ENCODE data around the gene PLP2. TPM values are rescaled to one million over a fixed set of nuclear protein-coding genes. Genes with fewer than 3 reads are reported as not detected.
A peak's percentile ranks its signal among the peaks of the same experiment; 100 is the strongest.
"Not testable (repeated sequence)": the region's sequence is repeated elsewhere in the genome, so short reads cannot be mapped to it uniquely, and the experiment has no call there.

The PLP2 gene
- total RNA-seq = 72.9 and 73.2 TPM in 2 replicates

GRCh38 chrX:49171752-49172279 is at the start of gene PLP2:
Gene PLP2, plus strand, starts transcription at chrX:49171898. Its CDS starts 103 bp downstream, at chrX:49172001.
- intact Hi-C loops (cut with micrococcal nuclease) = loop anchor here (1.0 kb wide), 4 partner anchors 8 to 97 kb away; partner anchors contain the start of genes GPKOW and PPP1R3F
- no peak for DNase-seq (ENCODE audit: low spot score)
- Mint-ChIP-seq H3K9me3 (no peaks in the 10 kb centered on the region), H3K4me1 (ENCODE audit: low read depth) (peaks cover 19% of the 10 kb centered on the region), H3K27ac (peak within 1 kb of the TSS; percentile 84), H3K36me3 (ENCODE audit: low read depth) (peaks cover 20% of the 10 kb centered on the region), H3K27me3 (ENCODE audit: insufficient read depth) (peaks cover 2% of the 10 kb centered on the region), H3K4me3 (peak within 1 kb of the TSS; percentile 88)

GRCh38 chrX:49122499-49122898 is 49.2 kb upstream of the PLP2 start:
- H3K27ac Mint-ChIP-seq = peak overlapping the region; percentile 93
- peaks cover 29% of the 10 kb centered on the region for H3K4me1 Mint-ChIP-seq (ENCODE audit: low read depth)
- no peaks in the 10 kb centered on the region for H3K27me3 Mint-ChIP-seq (ENCODE audit: insufficient read depth)
- intact Hi-C loops (cut with micrococcal nuclease) = loop anchor here (2.0 to 5.0 kb wide), 3 partner anchors 44 to 80 kb away; partner anchors contain the start of genes TFE3 and WDR45
- H3K9me3 Mint-ChIP-seq = no peaks in the 10 kb centered on the region
- peaks cover 26% of the 10 kb centered on the region for H3K36me3 Mint-ChIP-seq (ENCODE audit: low read depth)
- peak overlapping the region; percentile 98 for H3K4me3 Mint-ChIP-seq
- DNase-seq (ENCODE audit: low spot score) = no peak

GRCh38 chrX:49127742-49128258 is 43.9 kb upstream of the PLP2 start:
- DNase-seq (ENCODE audit: low spot score); intact Hi-C loops (cut with micrococcal nuclease); H3K36me3 Mint-ChIP-seq (ENCODE audit: low read depth); H3K27me3 Mint-ChIP-seq (ENCODE audit: insufficient read depth); H3K9me3 Mint-ChIP-seq; H3K4me3 Mint-ChIP-seq; H3K27ac Mint-ChIP-seq; H3K4me1 Mint-ChIP-seq (ENCODE audit: low read depth): not testable (repeated sequence)

- Mint-ChIP-seq H3K9me3 (no peaks in the 10 kb centered on the region), H3K4me3 (no peak overlapping the region), H3K27ac (no peak overlapping the region), H3K36me3 (ENCODE audit: low read depth) (no peaks in the 10 kb centered on the region), H3K27me3 (ENCODE audit: insufficient read depth) (no peaks in the 10 kb centered on the region), H3K4me1 (ENCODE audit: low read depth) (no peaks in the 10 kb centered on the region)
- no peak for DNase-seq (ENCODE audit: low spot score)
- intact Hi-C loops (cut with micrococcal nuclease) = no loop called here
These were observed 42.3 kb upstream of the PLP2 start for GRCh38 chrX:49129427-49129826.

GRCh38 chrX:49132275-49132674 is 39.4 kb upstream of the PLP2 start:
- H3K27me3 Mint-ChIP-seq (ENCODE audit: insufficient read depth); DNase-seq (ENCODE audit: low spot score); H3K36me3 Mint-ChIP-seq (ENCODE audit: low read depth); H3K4me3 Mint-ChIP-seq; H3K4me1 Mint-ChIP-seq (ENCODE audit: low read depth); intact Hi-C loops (cut with micrococcal nuclease); H3K9me3 Mint-ChIP-seq; H3K27ac Mint-ChIP-seq: not testable (repeated sequence)

- H3K36me3 Mint-ChIP-seq (ENCODE audit: low read depth) = no peaks in the 10 kb centered on the region
- no peaks in the 10 kb centered on the region for H3K4me1 Mint-ChIP-seq (ENCODE audit: low read depth)
- no peaks in the 10 kb centered on the region for H3K27me3 Mint-ChIP-seq (ENCODE audit: insufficient read depth)
- intact Hi-C loops (cut with micrococcal nuclease) = no loop called here
- H3K4me3 Mint-ChIP-seq = no peak overlapping the region
- DNase-seq (ENCODE audit: low spot score) = no peak
- H3K27ac Mint-ChIP-seq = no peak overlapping the region
- H3K9me3 Mint-ChIP-seq = no peaks in the 10 kb centered on the region
These were observed 37.9 kb upstream of the PLP2 start for GRCh38 chrX:49133759-49134158.

- H3K9me3 Mint-ChIP-seq = peaks cover 15% of the 10 kb centered on the region
- DNase-seq (ENCODE audit: low spot score) = no peak
- no peak overlapping the region for H3K4me3 Mint-ChIP-seq
- no peaks in the 10 kb centered on the region for H3K36me3 Mint-ChIP-seq (ENCODE audit: low read depth)
- no peaks in the 10 kb centered on the region for H3K27me3 Mint-ChIP-seq (ENCODE audit: insufficient read depth)
- intact Hi-C loops (cut with micrococcal nuclease) = no loop called here
- H3K4me1 Mint-ChIP-seq (ENCODE audit: low read depth) = no peaks in the 10 kb centered on the region
- no peak overlapping the region for H3K27ac Mint-ChIP-seq
These were observed 34.2 kb upstream of the PLP2 start for GRCh38 chrX:49137492-49137891.

GRCh38 chrX:49139713-49140112 is 32.0 kb upstream of the PLP2 start:
- Mint-ChIP-seq H3K9me3 (peaks cover 15% of the 10 kb centered on the region), H3K27me3 (ENCODE audit: insufficient read depth) (no peaks in the 10 kb centered on the region), H3K4me1 (ENCODE audit: low read depth) (no peaks in the 10 kb centered on the region), H3K4me3 (no peak overlapping the region), H3K27ac (no peak overlapping the region), H3K36me3 (ENCODE audit: low read depth) (no peaks in the 10 kb centered on the region)
- intact Hi-C loops (cut with micrococcal nuclease) = no loop called here
- DNase-seq (ENCODE audit: low spot score) = no peak

GRCh38 chrX:49142264-49142663 is 29.4 kb upstream of the PLP2 start:
- H3K4me1 Mint-ChIP-seq (ENCODE audit: low read depth); H3K4me3 Mint-ChIP-seq; H3K36me3 Mint-ChIP-seq (ENCODE audit: low read depth); DNase-seq (ENCODE audit: low spot score); intact Hi-C loops (cut with micrococcal nuclease); H3K27me3 Mint-ChIP-seq (ENCODE audit: insufficient read depth); H3K27ac Mint-ChIP-seq: not testable (repeated sequence)
- peaks cover 15% of the 10 kb centered on the region for H3K9me3 Mint-ChIP-seq

GRCh38 chrX:49143154-49143553 is 28.5 kb upstream of the PLP2 start:
- H3K27ac Mint-ChIP-seq; H3K4me1 Mint-ChIP-seq (ENCODE audit: low read depth); H3K27me3 Mint-ChIP-seq (ENCODE audit: insufficient read depth); H3K4me3 Mint-ChIP-seq; DNase-seq (ENCODE audit: low spot score); H3K36me3 Mint-ChIP-seq (ENCODE audit: low read depth); intact Hi-C loops (cut with micrococcal nuclease): not testable (repeated sequence)
- H3K9me3 Mint-ChIP-seq = peaks cover 15% of the 10 kb centered on the region

GRCh38 chrX:49147282-49147681 is 24.4 kb upstream of the PLP2 start:
- intact Hi-C loops (cut with micrococcal nuclease) = no loop called here
- DNase-seq (ENCODE audit: low spot score) = no peak
- no peak overlapping the region for H3K27ac Mint-ChIP-seq
- no peaks in the 10 kb centered on the region for H3K27me3 Mint-ChIP-seq (ENCODE audit: insufficient read depth)
- H3K36me3 Mint-ChIP-seq (ENCODE audit: low read depth) = no peaks in the 10 kb centered on the region
- no peaks in the 10 kb centered on the region for H3K9me3 Mint-ChIP-seq
- H3K4me3 Mint-ChIP-seq = no peak overlapping the region
- no peaks in the 10 kb centered on the region for H3K4me1 Mint-ChIP-seq (ENCODE audit: low read depth)

GRCh38 chrX:49147936-49148335 is 23.8 kb upstream of the PLP2 start:
- no peak overlapping the region for H3K27ac Mint-ChIP-seq
- no peaks in the 10 kb centered on the region for H3K36me3 Mint-ChIP-seq (ENCODE audit: low read depth)
- intact Hi-C loops (cut with micrococcal nuclease) = no loop called here

GRCh38 chrX:49148390-49149100 is 23.2 kb upstream of the PLP2 start:
- H3K4me3 Mint-ChIP-seq; H3K27ac Mint-ChIP-seq; H3K27me3 Mint-ChIP-seq (ENCODE audit: insufficient read depth); H3K9me3 Mint-ChIP-seq; H3K36me3 Mint-ChIP-seq (ENCODE audit: low read depth); H3K4me1 Mint-ChIP-seq (ENCODE audit: low read depth); intact Hi-C loops (cut with micrococcal nuclease); DNase-seq (ENCODE audit: low spot score): not testable (repeated sequence)

More at GRCh38 chrX:49147936-49148335, 23.8 kb upstream of the PLP2 start:
- no peak for DNase-seq (ENCODE audit: low spot score)
- Mint-ChIP-seq H3K4me3 (no peak overlapping the region), H3K9me3 (no peaks in the 10 kb centered on the region), H3K4me1 (ENCODE audit: low read depth) (no peaks in the 10 kb centered on the region), H3K27me3 (ENCODE audit: insufficient read depth) (no peaks in the 10 kb centered on the region)
